HepG2 (cell line): ENCODE data around the gene LHPP. TPM values are rescaled to one million over a fixed set of nuclear protein-coding genes. Genes with fewer than 3 reads are reported as not detected.

Source experiments
- ARHGAP35 ChIP-seq: sonication (generic); formaldehyde crosslinking; IDR thresholded peaks from 2 replicates; pipeline ENCODE4 v1.9.0; 2022; ENCODE audit warnings: mild to moderate bottlenecking, inconsistent platforms, moderate library complexity, missing genetic modification reagents, borderline replicate concordance
- BRCA1 ChIP-seq: sonication (generic); formaldehyde crosslinking; IDR thresholded peaks from 2 replicates; pipeline ENCODE4 v1.4.0; 2020; ENCODE audit warnings: missing genetic modification reagents
- CTCF ChIP-seq: sonication (generic); formaldehyde crosslinking; IDR thresholded peaks from 2 replicates; pipeline ENCODE4 v1.5.0; 2020; ENCODE audit warnings: mild to moderate bottlenecking, missing genetic modification reagents, moderate library complexity
- NAIF1 ChIP-seq: sonication (generic); formaldehyde crosslinking; IDR thresholded peaks from 2 replicates; pipeline ENCODE4 v1.5.0; 2020; ENCODE audit warnings: mild to moderate bottlenecking, missing genetic modification reagents, borderline replicate concordance
- SALL1 ChIP-seq: sonication (generic); formaldehyde crosslinking; IDR thresholded peaks from 2 replicates; pipeline ENCODE4 v1.8.0; 2022; ENCODE audit warnings: mild to moderate bottlenecking, missing genetic modification reagents
- ZMAT3 ChIP-seq: sonication (generic); formaldehyde crosslinking; conservative IDR thresholded peaks from 2 replicates; pipeline ENCODE4 v1.7.0; 2021; ENCODE audit warnings: missing genetic modification reagents
- ZNF331 ChIP-seq: sonication (generic); formaldehyde crosslinking; IDR thresholded peaks from 2 replicates; pipeline ENCODE4 v1.4.0; 2020; ENCODE audit warnings: missing genetic modification reagents
- ZNF562 ChIP-seq: sonication (generic); formaldehyde crosslinking; IDR thresholded peaks from 2 replicates; pipeline ENCODE4 v1.8.0; 2022; ENCODE audit warnings: missing genetic modification reagents, borderline replicate concordance
- ZNF646 ChIP-seq: sonication (generic); formaldehyde crosslinking; IDR thresholded peaks from 2 replicates; pipeline ENCODE4 v1.9.0; 2021; ENCODE audit warnings: mild to moderate bottlenecking, missing genetic modification reagents
- ZNF883 ChIP-seq: sonication (generic); formaldehyde crosslinking; IDR thresholded peaks from 2 replicates; pipeline ENCODE4 v1.5.1; 2020; ENCODE audit warnings: mild to moderate bottlenecking, missing genetic modification reagents; ENCODE audit errors: not compliant biosample characterization
- polyA plus RNA-seq, 8 experiments: library from polyadenylated mRNA; depleted of rRNA in 3 of 8; stranded (reverse) in 7 of 8; unstranded in 1 of 8; fragments of >200 nt; fragmentation: Illumina TruSeq in 4 of 8; extraction: Trizol in 4 of 8; gene quantifications; 2 replicates each; pipeline versions ENCODE4 v1.2.1 to v1.2.3, GENCODE V29; 2011 to 2016; ENCODE audit warnings: low read depth in 4 of 8, missing spikeins in 1 of 8, mixed read lengths in 1 of 8; ENCODE audit not compliant: insufficient read depth in 1 of 8
- total RNA-seq, 5 experiments: library from RNA; depleted of rRNA; stranded (reverse); fragments of >200 nt; fragmentation: Illumina TruSeq; extraction: Trizol; gene quantifications; 2 replicates each; pipeline ENCODE4 v1.2.3, GENCODE V29; 2016; ENCODE audit warnings: low read depth in 1 of 5
- TF ChIP-seq, protein P1 (sequence below), 2 experiments: sonication (generic) in 1 of 2; formaldehyde crosslinking in 1 of 2; IDR thresholded peaks; 2 replicates each; pipeline versions ENCODE4 v1.4.0 to v1.6.1; 2016 to 2020; ENCODE audit warnings: borderline replicate concordance in 1 of 2, low read depth in 1 of 2, mild to moderate bottlenecking in 1 of 2, missing genetic modification reagents in 1 of 2
- TF ChIP-seq, protein P2 (sequence below): sonication (generic); formaldehyde crosslinking; IDR thresholded peaks from 2 replicates; pipeline ENCODE4 v1.4.0; 2020; ENCODE audit warnings: missing genetic modification reagents

Gene LHPP
- total and polyA plus RNA-seq, 2 of the 13 experiments (the other 11 are each of a cell fraction or from before 2014, with no cell fraction given) = 5.2 to 13.1 TPM

GRCh38 chr10:124543971-124544370, 82.3 kb downstream of the LHPP start (continued):
- TF ChIP-seq, protein P1, sequence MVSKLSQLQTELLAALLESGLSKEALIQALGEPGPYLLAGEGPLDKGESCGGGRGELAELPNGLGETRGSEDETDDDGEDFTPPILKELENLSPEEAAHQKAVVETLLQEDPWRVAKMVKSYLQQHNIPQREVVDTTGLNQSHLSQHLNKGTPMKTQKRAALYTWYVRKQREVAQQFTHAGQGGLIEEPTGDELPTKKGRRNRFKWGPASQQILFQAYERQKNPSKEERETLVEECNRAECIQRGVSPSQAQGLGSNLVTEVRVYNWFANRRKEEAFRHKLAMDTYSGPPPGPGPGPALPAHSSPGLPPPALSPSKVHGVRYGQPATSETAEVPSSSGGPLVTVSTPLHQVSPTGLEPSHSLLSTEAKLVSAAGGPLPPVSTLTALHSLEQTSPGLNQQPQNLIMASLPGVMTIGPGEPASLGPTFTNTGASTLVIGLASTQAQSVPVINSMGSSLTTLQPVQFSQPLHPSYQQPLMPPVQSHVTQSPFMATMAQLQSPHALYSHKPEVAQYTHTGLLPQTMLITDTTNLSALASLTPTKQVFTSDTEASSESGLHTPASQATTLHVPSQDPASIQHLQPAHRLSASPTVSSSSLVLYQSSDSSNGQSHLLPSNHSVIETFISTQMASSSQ (IDR thresholded peaks at IDR 0.05; ENCODE audit: low read depth) = no peak
- TF ChIP-seq, protein P1 (CRISPR knock-in tag; IDR thresholded peaks at IDR 0.05; ENCODE audit: borderline replicate concordance) = no peak
- TF ChIP-seq SALL1 (CRISPR knock-in tag) (no peak), ZNF646 (CRISPR knock-in tag) (no peak), ZNF883 (no peak), NAIF1 (CRISPR knock-in tag) (no peak), BRCA1 (CRISPR knock-in tag) (no peak), ZMAT3 (no peak), ZNF331 (CRISPR knock-in tag) (no peak), ARHGAP35 (no peak), ZNF562 (no peak), CTCF (CRISPR knock-in tag) (no peak)
- TF ChIP-seq, protein P2, sequence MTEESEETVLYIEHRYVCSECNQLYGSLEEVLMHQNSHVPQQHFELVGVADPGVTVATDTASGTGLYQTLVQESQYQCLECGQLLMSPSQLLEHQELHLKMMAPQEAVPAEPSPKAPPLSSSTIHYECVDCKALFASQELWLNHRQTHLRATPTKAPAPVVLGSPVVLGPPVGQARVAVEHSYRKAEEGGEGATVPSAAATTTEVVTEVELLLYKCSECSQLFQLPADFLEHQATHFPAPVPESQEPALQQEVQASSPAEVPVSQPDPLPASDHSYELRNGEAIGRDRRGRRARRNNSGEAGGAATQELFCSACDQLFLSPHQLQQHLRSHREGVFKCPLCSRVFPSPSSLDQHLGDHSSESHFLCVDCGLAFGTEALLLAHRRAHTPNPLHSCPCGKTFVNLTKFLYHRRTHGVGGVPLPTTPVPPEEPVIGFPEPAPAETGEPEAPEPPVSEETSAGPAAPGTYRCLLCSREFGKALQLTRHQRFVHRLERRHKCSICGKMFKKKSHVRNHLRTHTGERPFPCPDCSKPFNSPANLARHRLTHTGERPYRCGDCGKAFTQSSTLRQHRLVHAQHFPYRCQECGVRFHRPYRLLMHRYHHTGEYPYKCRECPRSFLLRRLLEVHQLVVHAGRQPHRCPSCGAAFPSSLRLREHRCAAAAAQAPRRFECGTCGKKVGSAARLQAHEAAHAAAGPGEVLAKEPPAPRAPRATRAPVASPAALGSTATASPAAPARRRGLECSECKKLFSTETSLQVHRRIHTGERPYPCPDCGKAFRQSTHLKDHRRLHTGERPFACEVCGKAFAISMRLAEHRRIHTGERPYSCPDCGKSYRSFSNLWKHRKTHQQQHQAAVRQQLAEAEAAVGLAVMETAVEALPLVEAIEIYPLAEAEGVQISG = no peak
- TF ChIP-seq, all 625 proteins: peak for 0
